T-helper 2 cell treated with Interferon-gamma antibody and Interleukin-4, amounts not matched to agents 5 μg/mL and 100 μg/mL, for 36 hours (primary cell): ENCODE results near the gene C14orf119.

Source experiments
- DNase-seq: peaks from one replicate; pipeline ENCODE4 v3.0.0; 2021; ENCODE audit warnings: low spot score
- H3K27ac Mint-ChIP-seq: one replicate; pipeline ENCODE4 v1.8.0; 2021; ENCODE audit warnings: mild to moderate bottlenecking, mixed read lengths
- H3K27me3 Mint-ChIP-seq: one replicate; pipeline ENCODE4 v1.8.0; 2021; ENCODE audit warnings: low read depth, mixed read lengths
- H3K36me3 Mint-ChIP-seq: one replicate; pipeline ENCODE4 v1.8.0; 2021; ENCODE audit warnings: low read depth, mixed read lengths
- H3K4me1 Mint-ChIP-seq: one replicate; pipeline ENCODE4 v1.8.0; 2021; ENCODE audit warnings: low read depth, mixed read lengths
- H3K4me3 Mint-ChIP-seq: one replicate; pipeline ENCODE4 v1.8.0; 2022; ENCODE audit warnings: mild to moderate bottlenecking, moderate library complexity, mixed read lengths
- H3K9me3 Mint-ChIP-seq: one replicate; pipeline ENCODE4 v1.8.0; 2021; ENCODE audit warnings: mixed read lengths

Gene C14orf119

DNA sequence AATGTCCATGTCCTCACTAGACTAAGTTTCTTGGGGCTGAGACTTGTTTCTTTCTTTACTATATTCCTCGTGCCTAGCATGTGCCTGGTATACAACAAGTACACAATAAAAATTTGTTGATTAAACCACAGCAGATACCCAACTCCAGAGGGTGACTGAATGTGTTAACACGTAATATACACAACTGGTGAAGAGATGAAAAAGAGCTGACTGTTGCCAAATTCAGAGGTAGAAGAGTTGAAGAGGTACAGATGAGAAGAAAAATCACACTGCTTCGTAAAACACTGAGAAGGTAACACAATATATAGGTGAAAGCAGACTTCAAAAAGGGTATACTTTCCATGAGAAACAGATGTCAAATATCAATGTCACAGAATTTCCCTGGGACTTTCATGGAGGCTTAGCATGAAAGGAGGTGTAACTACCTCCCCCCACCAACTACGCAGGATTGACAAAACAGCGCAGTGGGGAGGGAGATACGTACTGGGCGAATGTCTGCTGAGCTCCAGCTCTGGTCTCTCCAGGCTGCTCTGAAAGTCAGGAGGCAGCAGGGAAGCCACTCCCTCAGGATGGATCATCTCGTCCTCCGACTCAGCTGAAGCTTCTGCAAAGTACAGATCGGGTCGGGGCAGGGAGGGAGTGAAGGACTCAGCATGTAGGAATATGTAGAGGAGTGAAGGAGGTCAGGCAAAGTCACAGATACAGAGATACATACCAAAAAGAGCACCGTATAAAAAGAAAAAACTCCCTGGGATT, 5.6 kb upstream of the C14orf119 start:
- H3K4me1 Mint-ChIP-seq = peaks cover 19% of the 10 kb centered on the region
- no peaks in the 10 kb centered on the region for H3K9me3 Mint-ChIP-seq
- H3K36me3 Mint-ChIP-seq = peaks cover 53% of the 10 kb centered on the region
- no peak overlapping the region for H3K27ac Mint-ChIP-seq
- H3K27me3 Mint-ChIP-seq = no peaks in the 10 kb centered on the region
- no peak overlapping the region for H3K4me3 Mint-ChIP-seq
- no peak for DNase-seq

DNA sequence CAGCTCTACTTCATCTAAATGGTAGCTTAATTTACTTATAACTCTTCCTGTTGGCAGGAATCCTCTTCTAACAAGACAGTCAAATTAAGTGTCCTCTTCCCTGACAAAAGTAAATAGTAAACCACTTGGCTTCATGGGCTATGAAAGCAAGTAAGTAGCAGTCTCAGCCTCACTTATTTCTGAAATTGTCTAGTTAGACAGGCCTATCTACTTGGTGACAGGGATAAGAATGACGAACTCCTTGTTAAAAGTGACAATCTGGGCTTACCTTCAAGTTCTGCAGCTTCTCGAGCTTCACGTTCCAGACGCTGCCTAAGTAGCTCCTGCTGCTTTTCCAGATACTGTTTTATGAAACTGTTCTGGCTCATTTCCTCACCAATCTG, 5.1 kb upstream of the C14orf119 start:
- H3K4me1 Mint-ChIP-seq = peaks cover 17% of the 10 kb centered on the region
- no peaks in the 10 kb centered on the region for H3K27me3 Mint-ChIP-seq
- no peak for DNase-seq
- no peak overlapping the region for H3K27ac Mint-ChIP-seq
- peaks cover 49% of the 10 kb centered on the region for H3K36me3 Mint-ChIP-seq
- H3K9me3 Mint-ChIP-seq = no peaks in the 10 kb centered on the region
- H3K4me3 Mint-ChIP-seq = no peak overlapping the region

DNA sequence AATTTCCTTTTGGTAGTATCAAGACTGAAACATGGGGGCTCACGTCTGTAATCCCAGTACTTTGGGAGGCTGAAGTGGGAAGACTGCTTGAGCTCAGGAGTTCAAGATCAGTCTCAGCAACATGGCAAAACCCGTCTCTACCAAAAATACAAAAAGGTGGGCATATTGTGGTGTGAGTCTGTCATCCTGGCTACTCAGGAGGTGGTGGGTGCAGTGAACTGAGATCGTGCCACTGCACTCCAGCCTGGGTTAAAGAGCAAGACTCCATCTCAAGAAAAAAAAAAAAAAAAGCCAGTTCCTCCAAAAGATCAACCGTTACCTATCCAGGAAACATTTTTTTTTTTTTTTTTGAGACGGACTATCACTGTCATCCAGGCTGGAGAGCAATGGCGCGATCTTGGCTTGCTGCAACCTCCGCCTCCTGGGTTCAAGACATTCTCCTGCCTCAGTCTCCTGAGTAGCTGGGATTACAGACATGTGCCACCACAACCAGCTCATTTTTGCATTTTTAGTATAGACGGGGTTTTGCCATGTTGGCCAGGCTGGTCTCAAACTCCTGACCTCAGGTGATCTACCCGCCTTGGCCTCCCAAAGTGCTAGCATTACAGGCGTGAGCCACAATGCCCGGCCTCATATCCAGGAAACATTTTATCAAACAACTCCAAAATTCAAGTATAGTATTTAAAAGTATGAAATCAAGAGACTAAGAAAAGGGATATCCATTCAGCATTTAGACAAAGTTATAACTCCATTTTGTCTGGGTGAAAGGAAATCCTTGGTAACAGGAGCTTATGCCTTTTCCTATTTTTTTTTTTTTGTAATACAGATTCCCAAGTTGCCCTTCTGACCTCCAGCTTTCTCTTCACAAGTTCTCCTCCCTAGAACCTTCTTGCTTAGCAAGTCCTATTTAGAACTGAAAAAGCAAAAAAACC, 3.7 kb upstream of the C14orf119 start:
- Mint-ChIP-seq H3K4me3 (no peak overlapping the region), H3K36me3 (peaks cover 43% of the 10 kb centered on the region), H3K27ac (no peak overlapping the region), H3K27me3 (no peaks in the 10 kb centered on the region), H3K9me3 (no peaks in the 10 kb centered on the region), H3K4me1 (peaks cover 19% of the 10 kb centered on the region)
- DNase-seq = no peak

DNA sequence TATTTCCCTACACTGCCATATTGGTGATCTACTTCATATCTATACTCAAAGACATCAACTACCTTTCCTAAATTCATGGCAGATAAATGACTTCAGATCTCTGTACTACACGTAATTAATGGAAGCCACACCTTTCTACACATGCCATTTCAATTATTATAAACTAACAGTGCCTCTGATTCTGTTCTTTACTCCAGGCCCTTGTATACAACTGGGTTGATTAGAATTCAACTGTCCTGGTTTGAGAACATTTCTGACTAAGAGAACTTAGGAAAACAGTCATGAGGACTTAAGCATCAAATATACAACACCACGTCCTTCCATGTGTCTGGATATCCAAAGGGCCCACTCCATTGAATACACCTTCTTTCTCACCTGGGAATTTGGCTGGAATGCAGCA, 2.2 kb upstream of the C14orf119 start:
- H3K4me3 Mint-ChIP-seq = no peak overlapping the region
- H3K36me3 Mint-ChIP-seq = peaks cover 43% of the 10 kb centered on the region
- no peak for DNase-seq
- H3K27me3 Mint-ChIP-seq = no peaks in the 10 kb centered on the region
- H3K9me3 Mint-ChIP-seq = no peaks in the 10 kb centered on the region
- peaks cover 28% of the 10 kb centered on the region for H3K4me1 Mint-ChIP-seq
- peak overlapping the region; percentile 31 for H3K27ac Mint-ChIP-seq

DNA sequence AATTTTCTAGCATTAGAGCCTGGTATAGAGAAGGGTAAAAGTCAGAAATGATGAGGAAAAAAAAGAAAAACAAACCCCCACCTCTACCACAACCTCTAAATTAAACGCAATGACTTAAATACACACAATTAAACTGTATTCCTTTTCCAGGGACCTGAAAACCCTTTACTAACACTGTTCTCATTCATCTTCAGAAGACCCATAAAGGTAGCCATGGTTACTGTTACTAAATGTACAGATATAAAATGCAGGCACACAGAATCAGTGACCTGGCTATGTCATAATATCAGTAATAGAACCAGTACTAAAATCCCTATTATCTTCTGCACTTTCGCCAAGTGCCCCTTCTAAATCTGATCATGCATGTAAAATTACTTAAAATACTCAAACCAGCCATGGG, 1.8 kb upstream of the C14orf119 start:
- Mint-ChIP-seq H3K4me1 (peaks cover 28% of the 10 kb centered on the region), H3K27ac (no peak overlapping the region), H3K9me3 (no peaks in the 10 kb centered on the region), H3K36me3 (peaks cover 41% of the 10 kb centered on the region), H3K4me3 (no peak overlapping the region), H3K27me3 (no peaks in the 10 kb centered on the region)
- no peak for DNase-seq

DNA sequence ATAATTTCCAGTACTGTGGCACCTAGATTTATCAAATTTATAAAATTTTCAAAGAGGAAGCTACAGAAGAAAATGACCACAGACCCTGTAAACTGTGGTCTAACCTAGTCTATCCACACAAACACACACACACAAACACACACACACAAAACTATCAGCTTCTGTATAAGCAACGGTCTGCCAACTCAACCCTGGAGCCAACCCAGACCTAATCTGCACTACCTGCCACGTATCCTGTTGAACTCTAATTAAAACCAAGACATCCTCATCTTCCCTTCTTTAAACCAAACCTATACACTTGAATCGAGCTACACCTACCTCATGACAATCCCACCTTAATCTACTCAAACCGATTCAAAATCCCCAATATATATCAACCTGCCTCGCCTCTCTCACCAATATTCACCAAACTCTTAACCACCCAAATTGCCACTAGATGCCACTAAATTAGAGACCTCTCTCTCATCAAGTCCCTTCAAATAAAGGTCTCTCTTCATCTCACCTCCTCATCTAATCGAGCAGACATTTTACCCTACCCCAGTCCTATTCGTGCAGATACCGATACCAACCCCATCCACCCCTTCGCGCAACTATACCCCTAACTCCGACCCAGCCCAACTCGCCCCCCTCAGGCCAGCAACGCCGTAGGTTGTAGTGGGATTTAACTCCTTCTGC, 1.2 kb upstream of the C14orf119 start:
- no peak overlapping the region for H3K27ac Mint-ChIP-seq
- no peaks in the 10 kb centered on the region for H3K27me3 Mint-ChIP-seq
- no peak for DNase-seq
- peaks cover 42% of the 10 kb centered on the region for H3K36me3 Mint-ChIP-seq
- H3K4me1 Mint-ChIP-seq = peaks cover 28% of the 10 kb centered on the region
- H3K9me3 Mint-ChIP-seq = no peaks in the 10 kb centered on the region
- H3K4me3 Mint-ChIP-seq = no peak overlapping the region

DNA sequence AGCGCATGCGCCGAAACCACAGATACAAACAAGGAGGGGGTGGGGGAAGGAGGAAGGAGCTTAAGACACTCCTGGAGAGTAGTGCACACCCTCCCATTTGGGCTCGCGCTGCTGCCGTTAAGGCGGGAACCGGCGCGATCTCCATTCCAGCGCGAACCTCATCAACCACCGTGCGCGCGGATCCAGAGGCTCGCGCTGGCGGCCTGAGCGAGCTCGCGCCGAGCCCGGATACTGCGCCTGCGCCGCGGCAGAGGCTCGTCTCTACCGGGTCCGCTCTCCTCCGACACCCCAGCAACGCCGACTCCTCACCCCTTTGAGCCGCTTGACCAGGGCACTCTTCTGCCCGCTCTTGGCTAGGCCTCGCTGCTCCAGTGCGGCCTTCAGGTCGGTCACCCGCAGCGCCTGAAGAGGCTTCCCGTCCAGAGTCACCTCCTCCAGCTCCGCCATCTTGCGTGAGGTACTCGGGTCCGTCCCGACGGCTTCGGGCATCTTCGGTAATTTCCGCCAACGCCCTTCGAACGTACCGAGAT, 574 bp upstream of the C14orf119 start, which contains the start of gene ACIN1:
Gene ACIN1, minus strand, starts transcription at position 471 of the 530 bp plus-strand sequence. Its CDS starts 24 bp downstream, at position 447.
- no peak within 1 kb of the TSS for H3K27ac Mint-ChIP-seq
- H3K9me3 Mint-ChIP-seq = no peaks in the 10 kb centered on the region
- H3K36me3 Mint-ChIP-seq = peaks cover 39% of the 10 kb centered on the region
- no peaks in the 10 kb centered on the region for H3K27me3 Mint-ChIP-seq
- H3K4me1 Mint-ChIP-seq = peaks cover 28% of the 10 kb centered on the region
- no peak within 1 kb of the TSS for H3K4me3 Mint-ChIP-seq
- no peak for DNase-seq

DNA sequence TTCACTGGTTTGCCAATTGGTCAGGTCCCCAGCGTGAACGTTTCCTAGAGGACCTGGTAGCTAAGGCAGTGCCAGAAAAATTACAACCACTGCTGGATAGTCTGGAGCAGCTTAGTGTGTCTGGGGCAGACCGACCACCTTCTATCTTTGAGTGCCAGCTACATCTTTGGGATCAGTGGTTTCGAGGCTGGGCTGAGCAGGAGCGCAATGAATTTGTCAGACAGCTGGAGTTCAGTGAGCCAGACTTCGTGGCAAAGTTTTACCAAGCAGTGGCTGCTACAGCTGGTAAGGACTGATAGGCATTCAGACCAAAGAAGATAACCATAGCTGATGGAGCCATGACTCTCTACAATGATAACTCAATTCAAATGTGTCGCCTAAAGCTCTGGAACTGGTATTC, 2.5 kb downstream of the C14orf119 start:
- peaks cover 22% of the 10 kb centered on the region for H3K4me1 Mint-ChIP-seq

DNA sequence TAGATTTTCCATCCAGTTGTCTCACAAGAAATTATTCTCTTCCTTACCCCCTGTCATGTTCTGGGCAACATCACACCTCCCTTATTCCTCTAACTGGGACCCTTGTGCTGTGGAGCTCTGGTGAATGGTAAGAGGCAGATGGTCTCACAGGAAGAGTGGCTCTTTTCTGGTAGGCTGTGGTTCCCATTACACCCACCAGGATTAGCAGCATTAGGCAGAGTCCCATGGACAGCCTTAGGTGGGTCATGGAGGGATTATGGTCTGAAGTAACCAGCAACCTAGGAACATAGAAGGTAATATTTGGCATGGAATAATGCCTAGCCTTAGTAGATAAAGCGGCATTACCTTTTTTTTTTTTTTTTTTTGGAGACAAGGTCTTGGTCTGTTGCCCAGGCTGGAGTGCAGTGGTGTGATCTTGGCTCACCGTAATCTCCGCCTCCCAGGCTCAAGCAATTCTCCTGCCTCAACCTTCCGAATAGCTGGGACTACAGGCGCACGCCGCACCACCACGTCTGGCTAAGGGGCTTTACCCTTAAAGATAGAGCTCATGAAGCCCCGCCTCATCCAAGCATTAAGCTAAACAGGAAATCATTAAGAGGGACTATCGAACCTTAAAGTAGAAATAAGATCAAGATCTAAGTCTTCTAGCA, 4.0 kb downstream of the C14orf119 start:
- H3K27ac Mint-ChIP-seq = no peak overlapping the region
- H3K9me3 Mint-ChIP-seq = no peaks in the 10 kb centered on the region
- peaks cover 14% of the 10 kb centered on the region for H3K4me1 Mint-ChIP-seq
- peaks cover 16% of the 10 kb centered on the region for H3K36me3 Mint-ChIP-seq
- H3K4me3 Mint-ChIP-seq = no peak overlapping the region
- H3K27me3 Mint-ChIP-seq = peaks cover 7% of the 10 kb centered on the region
- no peak for DNase-seq

More for the DNA sequence above, 2.5 kb downstream of the C14orf119 start:
- H3K27ac Mint-ChIP-seq = no peak overlapping the region
- no peaks in the 10 kb centered on the region for H3K27me3 Mint-ChIP-seq
- no peaks in the 10 kb centered on the region for H3K9me3 Mint-ChIP-seq
- no peak overlapping the region for H3K4me3 Mint-ChIP-seq
- no peak for DNase-seq
- peaks cover 21% of the 10 kb centered on the region for H3K36me3 Mint-ChIP-seq

DNA sequence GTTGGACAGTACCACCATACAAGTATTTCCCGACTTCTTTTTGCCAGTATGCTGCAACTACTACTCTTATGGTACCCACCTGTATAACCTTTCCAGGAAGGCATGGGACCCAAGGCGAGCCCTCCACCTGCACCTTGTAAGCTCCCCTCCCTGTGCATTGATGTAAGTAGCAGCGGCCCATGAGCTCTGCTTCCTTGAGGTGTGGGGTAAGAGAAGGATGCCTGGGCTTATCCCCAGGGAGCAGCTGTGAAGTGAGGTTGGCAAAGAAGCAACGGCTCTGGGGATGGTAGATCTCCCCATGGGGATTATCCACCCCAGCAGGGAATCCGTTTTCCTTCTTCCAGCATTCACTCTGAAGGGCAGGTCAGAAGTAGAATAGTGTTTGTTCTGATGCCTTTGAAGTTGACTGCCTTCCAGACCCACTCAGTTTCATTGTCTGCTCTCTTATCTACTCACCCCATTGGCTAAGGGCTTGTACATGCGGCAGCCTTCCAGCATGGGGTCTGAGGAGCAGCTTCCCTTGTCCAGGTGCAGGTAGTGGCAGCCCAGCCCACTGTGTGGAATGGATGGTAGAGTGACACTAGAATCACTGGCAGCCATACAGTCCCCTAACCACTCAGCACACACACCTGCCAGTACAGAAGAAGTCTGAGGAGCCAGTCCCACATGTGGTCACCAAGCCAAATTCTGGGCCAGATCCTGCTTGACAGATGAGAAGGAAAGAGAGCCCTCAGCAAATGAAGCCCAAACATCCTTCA, 6.1 kb downstream of the C14orf119 start:
- peaks cover 14% of the 10 kb centered on the region for H3K4me1 Mint-ChIP-seq
- H3K9me3 Mint-ChIP-seq = no peaks in the 10 kb centered on the region
- peaks cover 16% of the 10 kb centered on the region for H3K36me3 Mint-ChIP-seq
- DNase-seq = no peak
- H3K27ac Mint-ChIP-seq = no peak overlapping the region
- no peak overlapping the region for H3K4me3 Mint-ChIP-seq
- peaks cover 7% of the 10 kb centered on the region for H3K27me3 Mint-ChIP-seq

DNA sequence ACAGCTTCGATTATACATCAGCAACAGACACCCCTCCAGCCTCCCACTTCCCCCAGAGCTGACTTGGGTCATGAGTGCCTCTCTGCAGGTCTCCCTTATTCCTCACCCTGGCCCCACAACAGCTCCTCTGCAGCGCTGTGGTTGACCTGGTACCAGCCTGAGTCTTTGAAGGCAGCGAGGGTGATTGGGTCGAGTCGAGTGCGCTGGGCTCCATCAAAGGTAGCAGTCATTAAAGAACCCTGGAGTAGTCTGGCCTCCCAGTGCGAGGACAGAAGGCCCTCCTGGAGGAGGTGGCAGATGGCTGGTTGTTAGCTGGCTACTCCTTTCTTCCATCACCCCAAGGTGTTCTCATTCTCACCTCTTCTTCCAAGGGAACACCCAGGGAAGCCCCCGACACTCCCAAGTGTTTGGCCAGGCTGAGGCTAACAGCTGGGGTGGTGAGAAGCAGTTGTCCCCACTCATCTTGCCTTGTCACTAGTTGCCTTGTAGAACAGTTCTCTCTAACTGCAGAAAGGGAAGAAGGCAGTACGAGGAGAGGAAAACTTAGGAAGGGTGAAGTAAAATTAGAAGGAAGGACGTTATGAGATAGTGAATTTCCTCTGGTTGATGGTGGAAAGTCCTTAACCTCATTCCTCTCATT, 6.8 kb downstream of the C14orf119 start:
- Mint-ChIP-seq H3K9me3 (no peaks in the 10 kb centered on the region), H3K36me3 (peaks cover 14% of the 10 kb centered on the region), H3K4me3 (no peak overlapping the region), H3K27me3 (peaks cover 7% of the 10 kb centered on the region), H3K27ac (no peak overlapping the region), H3K4me1 (peaks cover 7% of the 10 kb centered on the region)
- no peak for DNase-seq

DNA sequence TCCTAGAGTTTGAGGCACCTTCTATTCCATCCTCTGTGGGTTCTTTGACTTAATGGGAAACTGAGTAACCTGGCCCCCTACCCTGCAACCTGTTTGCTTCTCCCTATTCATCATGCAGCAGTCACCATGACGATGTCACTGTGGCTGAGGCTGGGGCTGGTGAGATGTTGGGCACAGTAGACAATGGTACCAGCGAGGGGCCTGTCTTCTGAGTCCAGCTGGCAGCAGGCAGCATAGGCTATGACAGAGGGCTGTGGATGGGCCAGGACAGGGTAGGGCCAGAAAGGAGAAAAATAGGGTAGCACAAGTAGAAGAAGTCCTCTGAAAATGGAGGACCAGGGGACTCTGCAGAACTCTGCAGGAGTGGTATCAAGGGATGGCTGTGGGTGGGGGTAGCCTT, 7.5 kb downstream of the C14orf119 start:
- no peak overlapping the region for H3K27ac Mint-ChIP-seq
- H3K4me1 Mint-ChIP-seq = peaks cover under 1% of the 10 kb centered on the region
- no peaks in the 10 kb centered on the region for H3K9me3 Mint-ChIP-seq
- DNase-seq = no peak
- peaks cover 7% of the 10 kb centered on the region for H3K36me3 Mint-ChIP-seq
- H3K27me3 Mint-ChIP-seq = peaks cover 7% of the 10 kb centered on the region
- H3K4me3 Mint-ChIP-seq = no peak overlapping the region
